Measurements from ENCODE around the gene ATP2C2.

- TF ChIP-seq, protein P1, sequence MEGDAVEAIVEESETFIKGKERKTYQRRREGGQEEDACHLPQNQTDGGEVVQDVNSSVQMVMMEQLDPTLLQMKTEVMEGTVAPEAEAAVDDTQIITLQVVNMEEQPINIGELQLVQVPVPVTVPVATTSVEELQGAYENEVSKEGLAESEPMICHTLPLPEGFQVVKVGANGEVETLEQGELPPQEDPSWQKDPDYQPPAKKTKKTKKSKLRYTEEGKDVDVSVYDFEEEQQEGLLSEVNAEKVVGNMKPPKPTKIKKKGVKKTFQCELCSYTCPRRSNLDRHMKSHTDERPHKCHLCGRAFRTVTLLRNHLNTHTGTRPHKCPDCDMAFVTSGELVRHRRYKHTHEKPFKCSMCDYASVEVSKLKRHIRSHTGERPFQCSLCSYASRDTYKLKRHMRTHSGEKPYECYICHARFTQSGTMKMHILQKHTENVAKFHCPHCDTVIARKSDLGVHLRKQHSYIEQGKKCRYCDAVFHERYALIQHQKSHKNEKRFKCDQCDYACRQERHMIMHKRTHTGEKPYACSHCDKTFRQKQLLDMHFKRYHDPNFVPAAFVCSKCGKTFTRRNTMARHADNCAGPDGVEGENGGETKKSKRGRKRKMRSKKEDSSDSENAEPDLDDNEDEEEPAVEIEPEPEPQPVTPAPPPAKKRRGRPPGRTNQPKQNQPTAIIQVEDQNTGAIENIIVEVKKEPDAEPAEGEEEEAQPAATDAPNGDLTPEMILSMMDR (IDR thresholded peaks at IDR 0.05) = no peak
- no peak for TF ChIP-seq POLR2A (IDR thresholded peaks at IDR 0.05)
- TF ChIP-seq EP300 (IDR thresholded peaks at IDR 0.05) = no peak
These were observed 143.5 kb downstream of the ATP2C2 start for GRCh38 chr16:84511831-84512230.
